Small intestine (tissue), 7 donors: ENCODE results near the gene REPIN1. TPM values are rescaled to one million over a fixed set of nuclear protein-coding genes. Genes with fewer than 3 reads are reported as not detected.
"Not testable (repeated sequence)": the region's sequence is repeated elsewhere in the genome, so short reads cannot be mapped to it uniquely, and the experiment has no call there.

Experiments
- DNase-seq, 2 donors: peaks; one replicate each; pipeline versions ENCODE4 v3.0.0 to v3.0.0-alpha.2; 2013
- FAIRE-seq: peaks from 2 replicates; lab custom pipeline; 2012; peaks lifted over from hg19 to GRCh38; lab: Jason Lieb, UNC
- H3K27ac ChIP-seq, 3 donors: one replicate each; pipeline ENCODE4 v1.5.1; 2013; ENCODE audit warnings: low read length in 2 of 3, mild to moderate bottlenecking in 2 of 3, control low read depth in 1 of 3, inconsistent platforms in 1 of 3, low read depth in 1 of 3, moderate library complexity in 1 of 3
- H3K27me3 ChIP-seq, 3 donors: one replicate each; pipeline ENCODE4 v1.6.1; 2013; ENCODE audit warnings: low read length in 3 of 3, inconsistent platforms in 1 of 3; ENCODE audit not compliant: control insufficient read depth in 3 of 3, insufficient read depth in 3 of 3
- H3K36me3 ChIP-seq, 3 donors: one replicate each; pipeline ENCODE4 v1.6.1; 2013; ENCODE audit warnings: low read length in 3 of 3, inconsistent platforms in 1 of 3, low read depth in 1 of 3, mild to moderate bottlenecking in 1 of 3, moderate library complexity in 1 of 3; ENCODE audit not compliant: control insufficient read depth in 3 of 3, insufficient read depth in 2 of 3
- H3K4me1 ChIP-seq, 3 donors: one replicate each; pipeline ENCODE4 v1.6.1; 2013; ENCODE audit warnings: low read length in 2 of 3, inconsistent platforms in 1 of 3, low read depth in 1 of 3, mild to moderate bottlenecking in 1 of 3, moderate library complexity in 1 of 3; ENCODE audit not compliant: control insufficient read depth in 3 of 3, insufficient read depth in 2 of 3
- H3K4me3 ChIP-seq, 3 donors: one replicate each; pipeline ENCODE4 v1.5.1; 2013; ENCODE audit warnings: low read length in 3 of 3, control low read depth in 1 of 3, inconsistent platforms in 1 of 3, low read depth in 1 of 3, mild to moderate bottlenecking in 1 of 3, moderate library complexity in 1 of 3
- H3K9me3 ChIP-seq, 2 donors: one replicate each; pipeline ENCODE4 v1.6.1; 2013; ENCODE audit warnings: low read depth in 1 of 2, low read length in 1 of 2; ENCODE audit not compliant: control insufficient read depth in 2 of 2, insufficient read depth in 1 of 2
- WGBS, 3 donors: extraction: QIAGEN DNeasy Blood & Tissue Kit; methylation state at CpG; one replicate each; pipeline ENCODE4 v1.1.7; 2013; 5-methylcytosine and 5-hydroxymethylcytosine counted together
- polyA plus RNA-seq, 4 donors: library from polyadenylated mRNA; stranded (reverse) in 3 of 4; unstranded in 1 of 4; fragments of 200-250 nt in 3 of 4; fragments of 120-200 nt in 1 of 4; gene quantifications; one replicate each; pipeline versions ENCODE4 v1.2.1 to v1.2.3, GENCODE V29; 2013
- donor health status: healthy with polysubstance abuse.
- donor health status: control.
- donor health status: control.
- donor health status: Bipolar disorder and iron deficiency.
- donor health status: healthy.

REPIN1 gene
- polyA plus RNA-seq, 4 donors = 46.5 to 138 (median 78.0) TPM

GRCh38 chr7:150381785-150382122 is 13.1 kb downstream of the REPIN1 start:
- WGBS, 3 donors = 63 to 100% (median 92%) methylated on average over 1 of the region's 1 CpG
- Histone ChIP-seq H3K36me3 (peaks cover 0 to 22% (median 0%) of the 10 kb centered on the region in 3 donors), H3K4me3 (no peak overlapping the region), H3K4me1 (peaks cover 7 to 81% (median 11%) of the 10 kb centered on the region in 3 donors), H3K27ac (no peak overlapping the region), H3K9me3 (no peaks in the 10 kb centered on the region), H3K27me3 (no peaks in the 10 kb centered on the region)
- DNase-seq = no peak
- FAIRE-seq = no peak

- peaks cover 0 to 23% (median 0%) of the 10 kb centered on the region in 3 donors for H3K36me3 ChIP-seq
- DNase-seq (no peak), FAIRE-seq (no peak)
- WGBS, 3 donors = 22 to 61% (median 37%) methylated on average over 15 to 20 of the region's 20 CpGs
- peak overlapping the region; percentile 4 to 81 (median 74) for H3K27ac ChIP-seq
- peaks cover 7 to 76% (median 11%) of the 10 kb centered on the region in 3 donors for H3K4me1 ChIP-seq
- no peak overlapping the region for H3K4me3 ChIP-seq
- no peaks in the 10 kb centered on the region for H3K27me3 ChIP-seq
- no peaks in the 10 kb centered on the region for H3K9me3 ChIP-seq
Observed at GRCh38 chr7:150382123-150382843, 13.7 kb downstream of the REPIN1 start.

GRCh38 chr7:150382844-150383225 is 14.2 kb downstream of the REPIN1 start:
- Histone ChIP-seq H3K27ac (peak overlapping the region in 2 of 3 donors; percentile 81 to 82), H3K4me1 (peaks cover 7 to 72% (median 11%) of the 10 kb centered on the region in 3 donors), H3K36me3 (peaks cover 0 to 25% (median 0%) of the 10 kb centered on the region in 3 donors), H3K27me3 (no peaks in the 10 kb centered on the region), H3K4me3 (no peak overlapping the region), H3K9me3 (no peaks in the 10 kb centered on the region)
- WGBS, 3 donors = 15 to 51% (median 33%) methylated on average over 4 of the region's 4 CpGs
- DNase-seq = peak in 1 of 2 donors; percentile 33
- FAIRE-seq = no peak

GRCh38 chr7:150383710-150384397 is 15.2 kb downstream of the REPIN1 start:
- Histone ChIP-seq H3K4me3 (peak overlapping the region in 1 of 3 donors; percentile 9), H3K36me3 (peaks cover 0 to 35% (median 0%) of the 10 kb centered on the region in 3 donors), H3K27ac (peak overlapping the region in 2 of 3 donors; percentile 81 to 82), H3K9me3 (no peaks in the 10 kb centered on the region), H3K4me1 (peaks cover 7 to 70% (median 7%) of the 10 kb centered on the region in 3 donors), H3K27me3 (no peaks in the 10 kb centered on the region)
- no peak for FAIRE-seq
- peak; percentile 61 to 90 for DNase-seq
- WGBS, 3 donors = 20 to 56% (median 46%) methylated on average over 21 to 22 of the region's 22 CpGs

GRCh38 chr7:150384406-150385301 is 16.0 kb downstream of the REPIN1 start:
- no peaks in the 10 kb centered on the region for H3K27me3 ChIP-seq
- DNase-seq (no peak), FAIRE-seq (no peak)
- no peak overlapping the region for H3K4me3 ChIP-seq
- 58 to 76% (median 70%) methylated on average over 15 of the region's 15 CpGs for WGBS, 3 donors
- H3K27ac ChIP-seq = peak overlapping the region in 2 of 3 donors; percentile 28 to 81
- no peaks in the 10 kb centered on the region for H3K9me3 ChIP-seq
- H3K4me1 ChIP-seq = peaks cover 7 to 76% (median 7%) of the 10 kb centered on the region in 3 donors
- peaks cover 0 to 42% (median 0%) of the 10 kb centered on the region in 3 donors for H3K36me3 ChIP-seq

GRCh38 chr7:150385302-150385723 is 16.7 kb downstream of the REPIN1 start:
- DNase-seq = no peak
- 24 to 66% (median 57%) methylated on average over 14 of the region's 14 CpGs for WGBS, 3 donors
- no peak for FAIRE-seq
- Histone ChIP-seq H3K27me3 (no peaks in the 10 kb centered on the region), H3K9me3 (no peaks in the 10 kb centered on the region), H3K4me3 (no peak overlapping the region), H3K4me1 (peaks cover 7 to 71% (median 7%) of the 10 kb centered on the region in 3 donors), H3K27ac (peak overlapping the region in 1 of 3 donors; percentile 81), H3K36me3 (peaks cover 0 to 47% (median 0%) of the 10 kb centered on the region in 3 donors)

- peaks cover 7 to 66% (median 7%) of the 10 kb centered on the region in 3 donors for H3K4me1 ChIP-seq
- peaks cover 0 to 47% (median 0%) of the 10 kb centered on the region in 3 donors for H3K36me3 ChIP-seq
- H3K27me3 ChIP-seq, H3K9me3 ChIP-seq, FAIRE-seq, H3K4me3 ChIP-seq, DNase-seq: not testable (repeated sequence)
- WGBS, 3 donors = 30 to 51% (median 49%) methylated on average over 6 of the region's 6 CpGs
- H3K27ac ChIP-seq = peak overlapping the region in 1 of 3 donors; percentile 33
Observed at GRCh38 chr7:150385884-150386283, 17.3 kb downstream of the REPIN1 start.

- Histone ChIP-seq H3K27ac (no peak overlapping the region), H3K27me3 (no peaks in the 10 kb centered on the region), H3K4me1 (peaks cover 0 to 44% (median 2%) of the 10 kb centered on the region in 3 donors), H3K9me3 (no peaks in the 10 kb centered on the region), H3K4me3 (no peak overlapping the region), H3K36me3 (peaks cover 0 to 38% (median 0%) of the 10 kb centered on the region in 3 donors)
- no peak for DNase-seq
- FAIRE-seq = no peak
- WGBS, 3 donors = 80 to 92% (median 90%) methylated on average over 7 of the region's 7 CpGs
Observed at GRCh38 chr7:150388306-150388705, 19.7 kb downstream of the REPIN1 start.
